ENCODE results near the gene CDH8.

GRCh38 chr16:61798741-61799140 is 237.5 kb downstream of the CDH8 start:
- TF ChIP-seq CTCF (IDR thresholded peaks at IDR 0.05), result no peak
- no peak for TF ChIP-seq POLR2A (IDR thresholded peaks at IDR 0.05)
- TF ChIP-seq POLR2AphosphoS5 (IDR thresholded peaks at IDR 0.05; ENCODE audit: insufficient read depth in 1 of 2, low read depth in 1 of 2), result no peak

All from vagina (tissue), 2 donors.